ENCODE data around the gene UAP1L1.

UAP1L1 gene

DNA sequence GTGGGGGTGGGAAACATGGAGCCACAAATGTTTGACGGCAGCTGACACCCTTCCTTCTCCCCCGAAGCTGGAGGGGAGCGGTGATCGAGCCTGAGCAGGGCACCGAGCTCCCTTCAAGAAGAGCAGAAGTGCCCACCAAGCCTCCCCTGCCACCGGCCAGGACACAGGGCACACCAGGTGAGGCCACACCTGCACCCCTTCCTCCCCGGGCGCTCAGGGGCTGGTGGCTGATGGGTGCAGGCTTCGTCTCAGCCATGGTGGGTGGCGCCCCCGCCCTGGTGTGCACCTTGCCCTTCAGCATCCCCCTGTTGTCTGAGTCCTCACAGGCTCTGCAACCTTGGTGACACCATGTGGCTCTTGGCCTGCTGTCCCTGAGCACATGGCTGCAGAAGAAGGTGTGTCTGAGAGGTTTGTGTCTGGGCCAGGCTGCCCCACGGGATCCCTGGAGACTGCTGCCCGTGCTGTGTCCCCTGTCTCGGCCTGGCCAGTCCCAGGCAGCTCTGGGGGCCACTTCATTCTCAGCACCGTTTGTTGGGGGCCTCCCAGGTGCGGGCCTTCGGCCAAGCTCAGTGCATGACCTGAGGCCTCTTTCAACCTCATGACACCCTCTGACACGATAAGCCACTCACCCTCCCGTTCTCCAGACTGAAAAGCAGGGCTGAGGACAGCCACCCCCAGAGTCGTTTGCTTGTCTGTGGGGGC, 20.6 kb downstream of the UAP1L1 start:
- no CpG with 5 or more reads among the region's 20 CpGs for WGBS, 2 donors (ENCODE audit: extremely low coverage in 2 of 2, insufficient read length in 2 of 2, insufficient replicate concordance in 1 of 2)
- Histone ChIP-seq H3K9ac (ENCODE audit: low read depth, low read length, poor library complexity) (no peak overlapping the region), H3K36me3 (replicated peaks in 1 of 2; ENCODE audit: control insufficient read depth in 2 of 2, insufficient read depth in 2 of 2, low read length in 2 of 2) (peaks cover 48 to 73% of the 10 kb centered on the region in 2 donors)

DNA sequence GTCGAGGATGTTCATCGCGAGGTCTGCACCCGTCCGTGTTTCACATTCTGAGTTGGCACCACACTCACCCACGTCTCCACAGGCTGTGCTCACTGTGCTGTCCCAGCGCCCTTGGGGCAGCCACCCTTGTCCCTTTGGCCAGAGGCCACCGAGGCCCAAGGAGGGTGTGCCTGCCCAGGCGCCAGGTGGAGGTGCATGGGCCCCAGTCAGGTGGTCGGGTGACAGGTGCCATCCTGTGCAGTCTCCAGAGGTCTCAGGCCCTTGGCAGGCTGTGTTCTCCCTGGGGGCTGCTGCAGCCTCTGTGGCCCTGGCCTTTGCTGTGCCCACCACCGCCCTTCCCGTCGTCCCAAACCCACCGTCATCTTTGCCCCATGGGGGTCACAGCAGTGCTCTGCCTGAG, 21.9 kb downstream of the UAP1L1 start:
- H2AK5ac ChIP-seq (ENCODE audit: low read depth, low read length), result no peak overlapping the region
- H3K4me3 ChIP-seq (ENCODE audit: low read length in 2 of 2), result peak overlapping the region in 1 of 2 donors; percentile 33
- H3K23ac ChIP-seq (ENCODE audit: low read depth, low read length, poor library complexity), result peak overlapping the region; percentile 75
- H3K4me2 ChIP-seq (ENCODE audit: insufficient read depth, low read length, poor library complexity, severe bottlenecking), result no peak overlapping the region
- H3K27ac ChIP-seq (replicated peaks; ENCODE audit: low read length), result no peak overlapping the region
- H2BK15ac ChIP-seq (ENCODE audit: low read length), result no peak overlapping the region
- no peak overlapping the region for H3K4ac ChIP-seq (ENCODE audit: low read length)
- peaks cover 23 to 29% of the 10 kb centered on the region in 2 donors for H3K9me3 ChIP-seq (replicated peaks in 1 of 2; ENCODE audit: control insufficient read depth in 2 of 2, insufficient read depth in 1 of 2, low read depth in 1 of 2, low read length in 2 of 2)
- no peak overlapping the region for H2BK12ac ChIP-seq (ENCODE audit: low read length)
- H2BK120ac ChIP-seq (ENCODE audit: low read depth, low read length), result no peak overlapping the region
- H2AFZ ChIP-seq (ENCODE audit: low read length), result no peak overlapping the region
- H3K9ac ChIP-seq (ENCODE audit: low read depth, low read length, poor library complexity), result no peak overlapping the region
- DNase-seq (ENCODE audit: low spot score), result no peak
- WGBS, 2 donors (ENCODE audit: extremely low coverage in 2 of 2, insufficient read length in 2 of 2, insufficient replicate concordance in 1 of 2), result no CpG with 5 or more reads among the region's 14 CpGs
- H3K36me3 ChIP-seq (replicated peaks in 1 of 2; ENCODE audit: control insufficient read depth in 2 of 2, insufficient read depth in 2 of 2, low read length in 2 of 2), result peaks cover 59 to 81% of the 10 kb centered on the region in 2 donors
- H3K27me3 ChIP-seq (ENCODE audit: control insufficient read depth in 3 of 3, insufficient read depth in 3 of 3, low read depth in 1 of 3, low read length in 3 of 3), result no peaks in the 10 kb centered on the region
- H3K14ac ChIP-seq (ENCODE audit: low read length), result peak overlapping the region; percentile 71
- no peak overlapping the region for H4K91ac ChIP-seq (ENCODE audit: low read depth, low read length, poor library complexity)
- no peak overlapping the region for H3K18ac ChIP-seq (ENCODE audit: low read length)
- H2BK5ac ChIP-seq (ENCODE audit: low read length), result peak overlapping the region; percentile 1
- no peak overlapping the region for H4K8ac ChIP-seq (ENCODE audit: low read depth, low read length)
- no peaks in the 10 kb centered on the region for H3K4me1 ChIP-seq (ENCODE audit: control insufficient read depth in 2 of 2, insufficient read depth in 1 of 2, low read depth in 1 of 2, low read length in 2 of 2)
- peaks cover 6% of the 10 kb centered on the region for H3K79me1 ChIP-seq (ENCODE audit: low read depth, low read length)

More for the DNA sequence above, 20.6 kb downstream of the UAP1L1 start:
- H4K91ac ChIP-seq (ENCODE audit: low read depth, low read length, poor library complexity), result no peak overlapping the region
- H3K4me1 ChIP-seq (ENCODE audit: control insufficient read depth in 2 of 2, insufficient read depth in 1 of 2, low read depth in 1 of 2, low read length in 2 of 2), result no peaks in the 10 kb centered on the region
- H2BK5ac ChIP-seq (ENCODE audit: low read length), result no peak overlapping the region
- H4K8ac ChIP-seq (ENCODE audit: low read depth, low read length), result no peak overlapping the region
- no peak overlapping the region for H3K18ac ChIP-seq (ENCODE audit: low read length)
- H3K27me3 ChIP-seq (ENCODE audit: control insufficient read depth in 3 of 3, insufficient read depth in 3 of 3, low read depth in 1 of 3, low read length in 3 of 3), result no peaks in the 10 kb centered on the region
- peaks cover 17 to 19% of the 10 kb centered on the region in 2 donors for H3K9me3 ChIP-seq (replicated peaks in 1 of 2; ENCODE audit: control insufficient read depth in 2 of 2, insufficient read depth in 1 of 2, low read depth in 1 of 2, low read length in 2 of 2)
- no peak overlapping the region for H2AK5ac ChIP-seq (ENCODE audit: low read depth, low read length)
- H2BK12ac ChIP-seq (ENCODE audit: low read length), result peak overlapping the region; percentile 6
- H2BK15ac ChIP-seq (ENCODE audit: low read length), result no peak overlapping the region
- DNase-seq (ENCODE audit: low spot score), result no peak
- no peak overlapping the region for H3K27ac ChIP-seq (replicated peaks; ENCODE audit: low read length)
- H3K4me2 ChIP-seq (ENCODE audit: insufficient read depth, low read length, poor library complexity, severe bottlenecking), result no peak overlapping the region
- H3K14ac ChIP-seq (ENCODE audit: low read length), result peak overlapping the region; percentile 38
- no peak overlapping the region for H2AFZ ChIP-seq (ENCODE audit: low read length)
- no peak overlapping the region for H3K4ac ChIP-seq (ENCODE audit: low read length)
- H3K23ac ChIP-seq (ENCODE audit: low read depth, low read length, poor library complexity), result no peak overlapping the region
- no peak overlapping the region for H3K4me3 ChIP-seq (ENCODE audit: low read length in 2 of 2)
- H3K79me1 ChIP-seq (ENCODE audit: low read depth, low read length), result peaks cover 4% of the 10 kb centered on the region
- H2BK120ac ChIP-seq (ENCODE audit: low read depth, low read length), result no peak overlapping the region

DNA sequence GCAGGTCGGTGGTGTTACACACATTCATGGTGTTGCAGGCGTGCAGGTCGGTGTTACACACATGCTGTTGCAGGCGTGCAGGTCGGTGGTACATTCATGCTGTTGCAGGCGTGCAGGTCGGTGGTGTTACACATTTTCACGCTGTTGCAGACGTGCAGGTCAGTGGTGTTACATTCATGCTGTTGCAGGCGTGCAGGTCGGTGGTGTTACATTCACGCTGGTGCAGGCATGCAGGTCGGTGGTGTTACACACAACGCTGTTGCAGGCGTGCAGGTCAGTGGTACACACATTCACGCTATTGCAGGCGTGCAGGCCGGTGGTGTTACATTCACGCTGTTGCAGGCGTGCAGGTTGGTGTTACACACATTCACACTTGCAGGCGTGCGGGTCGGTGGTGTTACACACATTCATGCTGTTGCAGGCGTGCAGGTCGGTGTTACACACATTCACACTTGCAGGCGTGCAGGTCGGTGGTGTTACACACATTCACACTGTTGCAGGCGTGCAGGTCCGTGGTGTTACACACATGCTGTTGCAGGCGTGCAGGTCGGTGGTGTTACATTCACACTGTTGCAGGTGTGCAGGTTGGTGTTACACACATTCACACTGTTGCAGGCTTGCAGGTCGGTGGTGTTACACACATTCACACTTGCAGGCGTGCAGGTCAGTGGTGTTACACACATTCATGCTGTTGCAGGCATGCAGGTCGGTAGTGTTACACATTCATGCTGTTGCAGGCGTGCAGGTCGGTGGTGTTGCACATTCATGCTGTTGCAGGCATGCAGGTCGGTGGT, 26.1 kb downstream of the UAP1L1 start:
- H3K79me1 ChIP-seq (ENCODE audit: low read depth, low read length), result peaks cover 5% of the 10 kb centered on the region
- H3K18ac ChIP-seq (ENCODE audit: low read length), result no peak overlapping the region
- no peak overlapping the region for H2BK5ac ChIP-seq (ENCODE audit: low read length)
- DNase-seq (ENCODE audit: low spot score), result no peak
- peak overlapping the region; percentile 71 for H3K14ac ChIP-seq (ENCODE audit: low read length)
- H3K4me1 ChIP-seq (ENCODE audit: control insufficient read depth in 2 of 2, insufficient read depth in 1 of 2, low read depth in 1 of 2, low read length in 2 of 2), result no peaks in the 10 kb centered on the region
- no peak overlapping the region for H2AFZ ChIP-seq (ENCODE audit: low read length)
- H3K9me3 ChIP-seq (replicated peaks in 1 of 2; ENCODE audit: control insufficient read depth in 2 of 2, insufficient read depth in 1 of 2, low read depth in 1 of 2, low read length in 2 of 2), result peaks cover 23 to 29% of the 10 kb centered on the region in 2 donors
- no CpG with 5 or more reads among the region's 37 CpGs for WGBS, 2 donors (ENCODE audit: extremely low coverage in 2 of 2, insufficient read length in 2 of 2, insufficient replicate concordance in 1 of 2)
- no peak overlapping the region for H3K27ac ChIP-seq (replicated peaks; ENCODE audit: low read length)
- H2AK5ac ChIP-seq (ENCODE audit: low read depth, low read length), result no peak overlapping the region
- no peak overlapping the region for H4K8ac ChIP-seq (ENCODE audit: low read depth, low read length)
- H2BK120ac ChIP-seq (ENCODE audit: low read depth, low read length), result no peak overlapping the region
- no peak overlapping the region for H2BK15ac ChIP-seq (ENCODE audit: low read length)
- H3K4me2 ChIP-seq (ENCODE audit: insufficient read depth, low read length, poor library complexity, severe bottlenecking), result no peak overlapping the region
- H3K4ac ChIP-seq (ENCODE audit: low read length), result peak overlapping the region; percentile 23
- H4K91ac ChIP-seq (ENCODE audit: low read depth, low read length, poor library complexity), result no peak overlapping the region
- peak overlapping the region; percentile 81 for H3K9ac ChIP-seq (ENCODE audit: low read depth, low read length, poor library complexity)
- peaks cover 62 to 92% of the 10 kb centered on the region in 2 donors for H3K36me3 ChIP-seq (replicated peaks in 1 of 2; ENCODE audit: control insufficient read depth in 2 of 2, insufficient read depth in 2 of 2, low read length in 2 of 2)
- H3K4me3 ChIP-seq (ENCODE audit: low read length in 2 of 2), result peak overlapping the region in 1 of 2 donors; percentile 37
- peak overlapping the region; percentile 37 for H3K23ac ChIP-seq (ENCODE audit: low read depth, low read length, poor library complexity)
- H2BK12ac ChIP-seq (ENCODE audit: low read length), result no peak overlapping the region
- H3K27me3 ChIP-seq (ENCODE audit: control insufficient read depth in 3 of 3, insufficient read depth in 3 of 3, low read depth in 1 of 3, low read length in 3 of 3), result no peaks in the 10 kb centered on the region

Data from neuronal stem cell (in vitro differentiated cells).